ENCODE results near the gene FAM185A.

GRCh38 chr7:102817616-102818573 lies 69.1 kb downstream of the FAM185A start:
- TF ChIP-seq NFIC (IDR thresholded peaks at IDR 0.05) (no peak), EP300 (IDR thresholded peaks at IDR 0.05; ENCODE audit: borderline replicate concordance) (no peak), REST (IDR thresholded peaks at IDR 0.05; ENCODE audit: low read depth) (no peak), TEAD4 (IDR thresholded peaks at IDR 0.05) (no peak), FOXM1 (IDR thresholded peaks at IDR 0.05; ENCODE audit: borderline replicate concordance, low read depth) (no peak), TCF12 (IDR thresholded peaks at IDR 0.05; ENCODE audit: low read depth) (no peak), TAF1 (IDR thresholded peaks at IDR 0.05; ENCODE audit: low read depth) (no peak), YY1 (IDR thresholded peaks at IDR 0.05; ENCODE audit: low read depth) (no peak)
